Upper lobe of right lung (tissue), 1 donor: Measurements from ENCODE around the gene ALG12. TPM values are rescaled to one million over a fixed set of nuclear protein-coding genes. Genes with fewer than 3 reads are reported as not detected.
A peak's percentile ranks its signal among the peaks of the same experiment; 100 is the strongest.

ENCODE experiments used
- ATAC-seq: fragments of 200-7000 bp; cut with Tn5 transposase; one replicate; pipeline ENCODE4 v1.9.1; 2020; ENCODE audit warnings: mild to moderate bottlenecking, moderate library complexity
- DNase-seq: peaks from one replicate; pipeline ENCODE4 v3.0.0-alpha.2; 2020
- H3K27ac ChIP-seq: fragments of 200-600 bp; one replicate; pipeline ENCODE4 v1.8.0; 2022
- H3K27me3 ChIP-seq: fragments of 200-600 bp; one replicate; pipeline ENCODE4 v1.8.0; 2022; ENCODE audit warnings: mild to moderate bottlenecking
- H3K36me3 ChIP-seq: fragments of 200-600 bp; one replicate; pipeline ENCODE4 v1.8.0; 2022
- H3K4me1 ChIP-seq: fragments of 200-600 bp; one replicate; pipeline ENCODE4 v1.8.0; 2022
- H3K4me3 ChIP-seq: fragments of 200-600 bp; one replicate; pipeline ENCODE4 v1.8.0; 2022; ENCODE audit warnings: mild to moderate bottlenecking
- H3K9me3 ChIP-seq: fragments of 200-600 bp; one replicate; pipeline ENCODE4 v1.8.0; 2022
- CTCF ChIP-seq: fragments of 200-600 bp; IDR thresholded peaks from one replicate; pipeline ENCODE4 v1.8.0; 2022; ENCODE audit warnings: antibody characterized with exemption
- intact Hi-C: fragments of 100-400 bp; cut with DNase I; formaldehyde crosslinking; loops from one replicate; pipeline ENCODE4 v1.11.0; 2022
- total RNA-seq: library from RNA; stranded (reverse); fragmentation: NEBNext Ultra II Directional; extraction: Animal tissue kit (Norgen Biotek cat#: 25700); gene quantifications from one replicate; pipeline ENCODE4 v1.2.1, GENCODE V29; 2021
- donor health status: DM: no; HTN: yes; CAD: no; lungs with severe emphysema.

Gene ALG12
- total RNA-seq, 1 donor from 2014 or later, result 28.1 TPM

GRCh38 chr22:49962012-49962750, 43.9 kb upstream of the ALG12 start:
- ATAC-seq (peak; percentile 35), DNase-seq (peak; percentile 93)
- H3K27ac ChIP-seq, result peak overlapping the region; percentile 87
- no peaks in the 10 kb centered on the region for H3K9me3 ChIP-seq
- intact Hi-C loops, result no loop called here
- no peak for TF ChIP-seq CTCF
- H3K36me3 ChIP-seq, result peaks cover 36% of the 10 kb centered on the region
- H3K27me3 ChIP-seq, result no peaks in the 10 kb centered on the region
- peaks cover 63% of the 10 kb centered on the region for H3K4me1 ChIP-seq
- peak overlapping the region; percentile 93 for H3K4me3 ChIP-seq

DNA sequence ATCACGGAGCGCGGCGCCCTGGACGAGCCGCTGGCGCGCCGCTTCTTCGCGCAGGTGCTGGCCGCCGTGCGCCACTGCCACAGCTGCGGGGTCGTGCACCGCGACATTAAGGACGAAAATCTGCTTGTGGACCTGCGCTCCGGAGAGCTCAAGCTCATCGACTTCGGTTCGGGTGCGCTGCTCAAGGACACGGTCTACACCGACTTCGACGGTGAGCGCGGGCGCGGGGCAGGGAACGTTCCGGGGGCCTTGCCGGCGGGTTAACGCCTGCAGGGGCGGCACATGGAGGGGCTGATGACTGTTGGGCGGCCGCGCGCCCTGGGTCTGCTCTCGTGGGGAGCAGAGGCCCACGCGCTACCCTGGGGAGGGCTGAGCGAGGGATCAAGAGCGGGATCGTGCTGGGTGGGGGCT, 43.4 kb upstream of the ALG12 start:
- peaks cover 61% of the 10 kb centered on the region for H3K4me1 ChIP-seq
- peak overlapping the region; percentile 87 for H3K27ac ChIP-seq
- H3K4me3 ChIP-seq, result peak overlapping the region; percentile 93
- no peak for TF ChIP-seq CTCF
- H3K9me3 ChIP-seq, result no peaks in the 10 kb centered on the region
- intact Hi-C loops, result no loop called here
- H3K36me3 ChIP-seq, result peaks cover 36% of the 10 kb centered on the region
- DNase-seq (no peak), ATAC-seq (no peak)
- H3K27me3 ChIP-seq, result no peaks in the 10 kb centered on the region

DNA sequence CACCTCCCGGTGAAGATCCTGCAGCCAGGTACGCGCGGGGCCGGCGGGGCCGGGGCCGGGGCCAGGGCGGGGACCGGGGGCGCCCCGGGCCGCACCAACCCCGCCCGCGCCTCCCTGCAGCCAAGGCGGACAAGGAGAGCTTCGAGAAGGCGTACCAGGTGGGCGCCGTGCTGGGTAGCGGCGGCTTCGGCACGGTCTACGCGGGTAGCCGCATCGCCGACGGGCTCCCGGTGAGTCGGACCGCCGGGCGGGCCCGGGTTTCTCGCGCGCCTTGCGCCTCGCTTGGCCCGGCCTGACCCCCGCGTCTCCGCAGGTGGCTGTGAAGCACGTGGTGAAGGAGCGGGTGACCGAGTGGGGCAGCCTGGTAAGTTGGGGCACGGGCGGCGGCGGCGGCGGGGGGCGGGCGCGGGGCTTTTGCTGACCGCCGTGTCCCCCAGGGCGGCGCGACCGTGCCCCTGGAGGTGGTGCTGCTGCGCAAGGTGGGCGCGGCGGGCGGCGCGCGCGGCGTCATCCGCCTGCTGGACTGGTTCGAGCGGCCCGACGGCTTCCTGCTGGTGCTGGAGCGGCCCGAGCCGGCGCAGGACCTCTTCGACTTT, 42.9 kb upstream of the ALG12 start:
- TF ChIP-seq CTCF, result no peak
- intact Hi-C loops, result no loop called here
- no peak for ATAC-seq
- H3K4me1 ChIP-seq, result peaks cover 61% of the 10 kb centered on the region
- H3K27me3 ChIP-seq, result no peaks in the 10 kb centered on the region
- peak overlapping the region; percentile 93 for H3K4me3 ChIP-seq
- H3K27ac ChIP-seq, result peak overlapping the region; percentile 87
- peak; percentile 81 for DNase-seq
- no peaks in the 10 kb centered on the region for H3K9me3 ChIP-seq
- peaks cover 36% of the 10 kb centered on the region for H3K36me3 ChIP-seq

GRCh38 chr22:49960159-49961004, 42.1 kb upstream of the ALG12 start, which contains the start of gene PIM3:
Gene PIM3, plus strand, starts transcription at chr22:49960772. Its CDS starts 176 bp downstream, at chr22:49960948.
- no peak for TF ChIP-seq CTCF
- peak within 1 kb of the TSS; percentile 90 for H3K27ac ChIP-seq
- DNase-seq (peak; percentile 97), ATAC-seq (peak; percentile 82)
- H3K4me3 ChIP-seq, result peak within 1 kb of the TSS; percentile 93
- H3K36me3 ChIP-seq, result peaks cover 36% of the 10 kb centered on the region
- H3K27me3 ChIP-seq, result no peaks in the 10 kb centered on the region
- H3K9me3 ChIP-seq, result no peaks in the 10 kb centered on the region
- peaks cover 61% of the 10 kb centered on the region for H3K4me1 ChIP-seq
- intact Hi-C loops, result no loop called here

GRCh38 chr22:49959782-49960158, 41.5 kb upstream of the ALG12 start:
- H3K9me3 ChIP-seq, result no peaks in the 10 kb centered on the region
- ATAC-seq (peak; percentile 33), DNase-seq (no peak)
- H3K36me3 ChIP-seq, result peaks cover 31% of the 10 kb centered on the region
- H3K4me1 ChIP-seq, result peaks cover 61% of the 10 kb centered on the region
- H3K27me3 ChIP-seq, result no peaks in the 10 kb centered on the region
- no peak for TF ChIP-seq CTCF
- intact Hi-C loops, result no loop called here
- H3K4me3 ChIP-seq, result peak overlapping the region; percentile 93
- H3K27ac ChIP-seq, result peak overlapping the region; percentile 90
